ENCODE data around the gene SUGCT. TPM values are rescaled to one million over a fixed set of nuclear protein-coding genes. Genes with fewer than 3 reads are reported as not detected.

The SUGCT gene
- total and polyA plus RNA-seq, 9 of the 15 experiments (the other 6 are each of a cell fraction or from before 2014, with no cell fraction given) = 0.58 to 2.5 (median 1.4) TPM

GRCh38 chr7:40876601-40877000, 741.8 kb downstream of the SUGCT start:
- 0% methylated on average over 3 of the region's 3 CpGs for WGBS (ENCODE audit: insufficient coverage, low coverage, missing lambda C conversion rate)
- Histone ChIP-seq H3K4me2 (ENCODE audit: insufficient read depth, low read length) (no peak overlapping the region), H3K4me1 (replicated peaks in 1 of 2; ENCODE audit: control insufficient read depth in 2 of 2, insufficient read depth in 2 of 2, low read length in 2 of 2) (no peaks in the 10 kb centered on the region), H4K20me1 (replicated peaks; ENCODE audit: control insufficient read depth, insufficient read depth, low read length) (no peaks in the 10 kb centered on the region), H3K27me3 (ENCODE audit: control insufficient read depth in 2 of 2, insufficient read depth in 2 of 2, low read length in 2 of 2) (no peaks in the 10 kb centered on the region), H3K27ac (ENCODE audit: extremely low read depth, low read depth, low read length) (no peak overlapping the region), H3K9me1 (ENCODE audit: control insufficient read depth, insufficient read depth, low read length) (no peaks in the 10 kb centered on the region), H3K9me3 (replicated peaks; ENCODE audit: control insufficient read depth, insufficient read depth, low read depth, low read length) (no peaks in the 10 kb centered on the region), H3K4me3 (no peak overlapping the region), H3K36me3 (ENCODE audit: control insufficient read depth, insufficient read depth, low read length) (no peaks in the 10 kb centered on the region), H3K79me2 (ENCODE audit: control insufficient read depth, insufficient read depth, low read length) (no peaks in the 10 kb centered on the region), H3K9ac (ENCODE audit: insufficient read depth in 1 of 2, low read depth in 2 of 2, low read length in 2 of 2) (no peak overlapping the region), H2AFZ (ENCODE audit: low read depth, low read length) (no peak overlapping the region)
- in situ Hi-C loops (cut with MboI) = no loop called here
- DNase-seq (ENCODE audit: extremely low read depth in 1 of 4, low spot score in 3 of 4) = no peak
- POLR2A ChIA-PET = no interaction called here
- ATAC-seq = no peak
- intact Hi-C loops (cut with micrococcal nuclease) = no loop called here
- BruUV-seq (replicated peaks) = no TSS peak
- CTCF ChIA-PET (ENCODE audit: low intra/inter-chr PET ratio) = no interaction called here
- FAIRE-seq = no peak
- TF ChIP-seq PTTG1 (tag; IDR thresholded peaks at IDR 0.05; ENCODE audit: low read depth) = no peak
- no peak for TF ChIP-seq ZNF764 (CRISPR knock-in tag; IDR thresholded peaks at IDR 0.05; ENCODE audit: low read depth)
- TF ChIP-seq CREB3 (tag; conservative IDR thresholded peaks at IDR 0.05; ENCODE audit: low read depth) = no peak
- no peak for TF ChIP-seq ZNF318 (IDR thresholded peaks at IDR 0.05; ENCODE audit: borderline replicate concordance in 1 of 2, low read depth in 1 of 2)
- TF ChIP-seq RFX7 (CRISPR knock-in tag; IDR thresholded peaks at IDR 0.05) = no peak
- TF ChIP-seq ZBTB26 (CRISPR knock-in tag; IDR thresholded peaks at IDR 0.05) = no peak
- TF ChIP-seq E2F6 (IDR thresholded peaks at IDR 0.05; ENCODE audit: borderline replicate concordance in 1 of 2, extremely low read depth in 1 of 2, insufficient read depth in 1 of 2, insufficient read length in 1 of 2, low read depth in 1 of 2, low read length in 1 of 2, poor library complexity in 1 of 2, severe bottlenecking in 1 of 2) = no peak
- TF ChIP-seq ELK1 (CRISPR knock-in tag; IDR thresholded peaks at IDR 0.05) = no peak
- TF ChIP-seq ELF1 (tag; IDR thresholded peaks at IDR 0.05) = no peak

Data from K562 (cell line).